ENCODE results near the gene WFDC10B.
"Not testable (repeated sequence)": the region's sequence is repeated elsewhere in the genome, so short reads cannot be mapped to it uniquely, and the experiment has no call there.

Gene WFDC10B

DNA sequence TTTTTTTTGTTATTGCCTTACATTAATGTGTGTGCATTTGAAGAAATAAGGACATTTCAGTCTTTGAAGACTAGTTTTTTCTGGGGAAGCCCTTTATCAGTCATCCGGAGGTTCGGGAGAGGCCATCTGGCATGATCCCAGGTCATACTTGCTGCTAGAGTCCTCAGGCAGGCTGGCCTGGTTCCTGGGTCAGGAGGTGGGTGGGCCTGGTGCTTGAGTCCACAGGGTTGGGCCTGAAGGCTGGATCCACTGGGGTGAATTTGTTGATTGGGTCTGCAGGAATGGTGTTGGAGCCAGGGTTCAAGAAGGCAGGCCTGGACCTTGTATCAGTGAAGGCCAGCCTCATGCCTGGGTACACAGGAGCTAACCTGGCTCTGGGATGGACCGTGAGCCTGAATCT is 57.9 kb downstream of the WFDC10B start:
- no peak for FAIRE-seq

DNA sequence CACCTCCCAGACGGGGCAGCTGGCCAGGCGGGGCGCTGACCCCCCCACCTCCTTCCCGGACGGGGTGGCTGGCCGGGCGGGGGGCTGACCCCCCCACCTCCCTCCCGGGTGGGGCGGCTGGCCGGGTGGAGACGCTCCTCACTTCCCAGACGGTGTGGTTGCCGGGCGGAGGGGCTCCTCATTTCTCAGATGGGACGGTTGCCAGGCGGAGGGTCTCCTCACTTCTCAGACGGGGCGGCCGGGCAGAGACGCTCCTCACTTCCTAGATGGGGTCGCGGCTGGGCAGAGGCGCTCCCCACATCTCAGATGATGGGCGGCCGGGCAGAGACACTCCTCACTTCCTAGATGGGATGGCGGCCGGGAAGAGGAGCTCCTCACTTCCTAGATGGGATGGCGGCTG is 59.0 kb downstream of the WFDC10B start:
- FAIRE-seq = not testable (repeated sequence)

DNA sequence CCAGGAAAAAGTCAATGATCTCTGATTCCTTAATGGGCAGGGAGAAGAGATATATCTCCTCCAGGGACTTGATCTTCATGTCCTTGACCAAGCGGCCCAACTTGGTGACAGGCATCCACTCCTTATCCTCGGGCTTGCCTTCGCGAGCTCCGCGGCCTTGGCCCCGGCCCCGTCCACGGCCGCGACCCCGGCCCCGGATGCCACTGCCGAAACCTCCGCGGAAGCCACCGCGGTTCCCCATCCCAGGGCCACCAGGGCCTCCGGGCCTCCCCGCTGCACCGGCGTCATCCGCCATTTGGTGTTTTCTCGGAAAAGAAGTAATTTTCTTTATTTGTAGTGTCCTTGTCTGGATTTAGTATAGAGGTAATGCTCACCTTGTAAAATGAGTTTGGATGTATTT is 63.7 kb downstream of the WFDC10B start:
- not testable (repeated sequence) for FAIRE-seq

GRCh38 chr20:45639687-45640086 is 65.1 kb downstream of the WFDC10B start:
- no peak for FAIRE-seq

- no peak for FAIRE-seq
Observed at GRCh38 chr20:45636513-45636912, 68.3 kb downstream of the WFDC10B start.

Data from islet of Langerhans (tissue), 1 donor.